Tibial nerve (tissue), 4 donors: ENCODE results near the gene NRXN3.

ENCODE experiments used
- EP300 ChIP-seq, 2 donors: sonication (generic); formaldehyde crosslinking; IDR thresholded peaks; one replicate each; pipeline ENCODE4 v1.6.1; 2017; ENCODE audit warnings: antibody characterized with exemption in 2 of 2, mild to moderate bottlenecking in 1 of 2
- POLR2A ChIP-seq, 2 donors: fragments of 450-650 bp; IDR thresholded peaks; one replicate each; pipeline ENCODE4 v1.6.1; 2017; ENCODE audit warnings: antibody characterized with exemption in 2 of 2, mild to moderate bottlenecking in 2 of 2, moderate library complexity in 2 of 2
- TF ChIP-seq, protein P1 (sequence below), 5 experiments: fragments of 200-600 bp in 3 of 5; fragments of 450-650 bp in 2 of 5; sonication (generic) in 3 of 5; IDR thresholded peaks; one replicate each; pipeline ENCODE4 v1.5.1; 2016 to 2019; ENCODE audit warnings: antibody characterized with exemption in 5 of 5, mild to moderate bottlenecking in 3 of 5, moderate library complexity in 2 of 5

DNA sequence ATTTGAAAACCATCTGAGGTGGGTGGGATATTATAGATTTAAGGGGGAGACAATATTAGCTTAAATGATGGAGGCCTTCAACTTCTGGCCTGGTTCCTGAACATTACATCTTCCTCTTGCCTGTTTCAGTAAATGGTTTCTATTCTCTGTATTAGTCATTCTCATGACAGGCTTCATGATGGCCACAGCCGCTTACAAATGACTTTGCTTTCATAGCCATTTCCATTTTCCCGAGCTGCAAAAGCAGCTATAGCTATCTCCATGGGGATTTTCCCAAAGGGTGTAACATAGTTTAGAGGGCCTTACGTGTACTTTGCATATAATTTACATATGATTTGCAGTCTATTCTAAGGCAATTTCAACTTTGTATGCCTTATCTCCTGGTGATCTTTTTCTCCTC lies 121.8 kb downstream of the NRXN3 start:
- TF ChIP-seq, protein P1, sequence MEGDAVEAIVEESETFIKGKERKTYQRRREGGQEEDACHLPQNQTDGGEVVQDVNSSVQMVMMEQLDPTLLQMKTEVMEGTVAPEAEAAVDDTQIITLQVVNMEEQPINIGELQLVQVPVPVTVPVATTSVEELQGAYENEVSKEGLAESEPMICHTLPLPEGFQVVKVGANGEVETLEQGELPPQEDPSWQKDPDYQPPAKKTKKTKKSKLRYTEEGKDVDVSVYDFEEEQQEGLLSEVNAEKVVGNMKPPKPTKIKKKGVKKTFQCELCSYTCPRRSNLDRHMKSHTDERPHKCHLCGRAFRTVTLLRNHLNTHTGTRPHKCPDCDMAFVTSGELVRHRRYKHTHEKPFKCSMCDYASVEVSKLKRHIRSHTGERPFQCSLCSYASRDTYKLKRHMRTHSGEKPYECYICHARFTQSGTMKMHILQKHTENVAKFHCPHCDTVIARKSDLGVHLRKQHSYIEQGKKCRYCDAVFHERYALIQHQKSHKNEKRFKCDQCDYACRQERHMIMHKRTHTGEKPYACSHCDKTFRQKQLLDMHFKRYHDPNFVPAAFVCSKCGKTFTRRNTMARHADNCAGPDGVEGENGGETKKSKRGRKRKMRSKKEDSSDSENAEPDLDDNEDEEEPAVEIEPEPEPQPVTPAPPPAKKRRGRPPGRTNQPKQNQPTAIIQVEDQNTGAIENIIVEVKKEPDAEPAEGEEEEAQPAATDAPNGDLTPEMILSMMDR (IDR thresholded peaks at IDR 0.05): no peak
- no peak for TF ChIP-seq POLR2A (IDR thresholded peaks at IDR 0.05)
- no peak for TF ChIP-seq EP300 (IDR thresholded peaks at IDR 0.05)
